Transverse colon (tissue), 4 donors: ENCODE data around the gene CRYAB. TPM values are rescaled to one million over a fixed set of nuclear protein-coding genes. Genes with fewer than 3 reads are reported as not detected.
A peak's percentile ranks its signal among the peaks of the same experiment; 100 is the strongest.

Experiments used
- DNase-seq: peaks from one replicate; pipeline ENCODE4 v3.0.0-alpha.2; 2019
- H3K27ac ChIP-seq, 4 donors: fragments of 200-600 bp; sonication (generic); 2 replicates each; pipeline ENCODE4 v1.5.1; 2016 to 2018; ENCODE audit warnings: inconsistent platforms in 4 of 4
- H3K27me3 ChIP-seq: fragments of 200-600 bp; sonication (generic); 2 replicates; pipeline ENCODE4 v1.5.1; 2017; ENCODE audit warnings: inconsistent platforms
- H3K36me3 ChIP-seq, 4 donors: fragments of 200-600 bp; sonication (generic); 2 replicates each; pipeline ENCODE4 v1.5.1; 2017 to 2019; ENCODE audit warnings: inconsistent platforms in 4 of 4
- H3K4me1 ChIP-seq, 4 donors: fragments of 200-600 bp; sonication (generic); 2 replicates each; pipeline ENCODE4 v1.5.1; 2017 to 2020; ENCODE audit warnings: inconsistent platforms in 4 of 4
- H3K4me3 ChIP-seq, 4 donors: fragments of 200-600 bp; sonication (generic); 1 replicate in 1 of 4; 2 replicates in 3 of 4; pipeline versions ENCODE4 v1.5.1 to v1.6.1; 2017 to 2019; ENCODE audit warnings: inconsistent platforms in 4 of 4
- H3K9me3 ChIP-seq, 2 donors: fragments of 200-600 bp; sonication (generic); 2 replicates each; pipeline ENCODE4 v1.5.1; 2017 to 2019; ENCODE audit warnings: inconsistent platforms in 2 of 2
- CTCF ChIP-seq, 5 experiments: fragments of 200-600 bp in 3 of 5; fragments of 450-650 bp in 2 of 5; sonication (generic) in 3 of 5; IDR thresholded peaks; 1 replicate in 2 of 5; 2 replicates in 3 of 5; pipeline ENCODE4 v1.5.1; 2016 to 2017; ENCODE audit warnings: antibody characterized with exemption in 5 of 5, inconsistent platforms in 3 of 5, mild to moderate bottlenecking in 2 of 5, moderate library complexity in 1 of 5
- EP300 ChIP-seq: sonication (generic); formaldehyde crosslinking; IDR thresholded peaks from one replicate; pipeline ENCODE4 v1.6.1; 2017; ENCODE audit warnings: antibody characterized with exemption, low read depth
- POLR2A ChIP-seq: fragments of 450-650 bp; IDR thresholded peaks from one replicate; pipeline ENCODE4 v1.6.1; 2016; ENCODE audit warnings: antibody characterized with exemption, mild to moderate bottlenecking, moderate library complexity
- POLR2AphosphoS5 ChIP-seq, 3 donors: sonication (generic); formaldehyde crosslinking; IDR thresholded peaks; one replicate each; pipeline ENCODE4 v1.6.1; 2016; ENCODE audit warnings: antibody characterized with exemption in 3 of 3
- WGBS, 2 donors: methylation state at CpG; one replicate each; pipeline ENCODE4 v1.1.5; 2018; ENCODE audit warnings: low coverage in 1 of 2; 5-methylcytosine and 5-hydroxymethylcytosine counted together
- in situ Hi-C, 4 donors: fragments of 200-750 bp; cut with MboI; loops; one replicate each; pipeline versions ENCODE4 v1.15.0 to v1.15.1; 2017; ENCODE audit warnings: low sequenced_read_pairs in 3 of 4, low pct_ligation_motif_present in 1 of 4, low pct_unique_long_range_greater_than_20kb in 1 of 4
- intact Hi-C: fragments of 100-400 bp; cut with DNase I; formaldehyde crosslinking; loops from one replicate; pipeline ENCODE4 v1.15.1; 2023; ENCODE audit warnings: low total_unique reads
- total RNA-seq, 4 donors: library from RNA; depleted of rRNA; stranded (reverse); fragments of >200 nt; gene quantifications; one replicate each; pipeline ENCODE4 v1.1.0, GENCODE V29; 2016

The CRYAB gene
- total RNA-seq, 4 donors from 2014 or later, result 38.0 to 112 (median 68.2) TPM

DNA sequence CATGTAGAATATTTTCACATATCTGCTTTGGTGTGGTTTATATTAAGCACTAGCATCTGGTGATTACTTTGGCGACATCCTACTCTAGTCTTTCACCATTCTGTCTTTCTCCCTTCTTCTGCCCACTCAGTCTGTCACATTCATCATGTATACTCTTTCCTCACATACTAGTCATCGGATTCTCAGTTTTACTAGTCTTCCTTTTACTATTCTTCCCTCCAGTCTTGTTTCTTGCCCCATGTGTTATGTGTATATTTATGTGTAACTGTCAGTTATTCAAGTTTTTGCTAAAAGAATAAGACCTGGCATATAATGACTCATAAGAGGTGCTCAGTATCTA, 21.0 kb upstream of the CRYAB start:
- no peak overlapping the region for H3K4me3 ChIP-seq
- no peaks in the 10 kb centered on the region for H3K36me3 ChIP-seq
- no peaks in the 10 kb centered on the region for H3K27me3 ChIP-seq
- no peak for TF ChIP-seq EP300
- no peak for TF ChIP-seq POLR2A
- no peak for TF ChIP-seq POLR2AphosphoS5 (IDR thresholded peaks at IDR 0.05)
- TF ChIP-seq CTCF (IDR thresholded peaks at IDR 0.05), result no peak
- in situ Hi-C loops, result loop anchor here in 1 of 4 donors (10.0 kb wide), 2 partner anchors 52 to 142 kb away; partner anchors contain the start of genes NKAPD1 and PIH1D2
- H3K27ac ChIP-seq, result no peak overlapping the region
- intact Hi-C loops, result no loop called here
- WGBS, 2 donors, result 69 to 70% methylated on average over 2 of the region's 2 CpGs
- H3K9me3 ChIP-seq, result no peaks in the 10 kb centered on the region
- DNase-seq, result no peak
- peaks cover 5 to 25% (median 19%) of the 10 kb centered on the region in 4 donors for H3K4me1 ChIP-seq

GRCh38 chr11:111930472-111930871, 18.9 kb upstream of the CRYAB start:
- in situ Hi-C loops, result loop anchor here in 1 of 4 donors (10.0 kb wide), 2 partner anchors 54 to 144 kb away; partner anchors contain the start of genes NKAPD1 and PIH1D2
- Histone ChIP-seq H3K27me3 (no peaks in the 10 kb centered on the region), H3K9me3 (no peaks in the 10 kb centered on the region), H3K4me1 (peaks cover 10 to 24% (median 15%) of the 10 kb centered on the region in 4 donors), H3K27ac (no peak overlapping the region), H3K4me3 (no peak overlapping the region), H3K36me3 (no peaks in the 10 kb centered on the region)
- 54 to 55% methylated on average over 4 of the region's 4 CpGs for WGBS, 2 donors
- TF ChIP-seq EP300, result no peak
- no peak for TF ChIP-seq POLR2AphosphoS5 (IDR thresholded peaks at IDR 0.05)
- no peak for TF ChIP-seq POLR2A
- TF ChIP-seq CTCF (IDR thresholded peaks at IDR 0.05), result no peak
- intact Hi-C loops, result no loop called here
- DNase-seq, result no peak

DNA sequence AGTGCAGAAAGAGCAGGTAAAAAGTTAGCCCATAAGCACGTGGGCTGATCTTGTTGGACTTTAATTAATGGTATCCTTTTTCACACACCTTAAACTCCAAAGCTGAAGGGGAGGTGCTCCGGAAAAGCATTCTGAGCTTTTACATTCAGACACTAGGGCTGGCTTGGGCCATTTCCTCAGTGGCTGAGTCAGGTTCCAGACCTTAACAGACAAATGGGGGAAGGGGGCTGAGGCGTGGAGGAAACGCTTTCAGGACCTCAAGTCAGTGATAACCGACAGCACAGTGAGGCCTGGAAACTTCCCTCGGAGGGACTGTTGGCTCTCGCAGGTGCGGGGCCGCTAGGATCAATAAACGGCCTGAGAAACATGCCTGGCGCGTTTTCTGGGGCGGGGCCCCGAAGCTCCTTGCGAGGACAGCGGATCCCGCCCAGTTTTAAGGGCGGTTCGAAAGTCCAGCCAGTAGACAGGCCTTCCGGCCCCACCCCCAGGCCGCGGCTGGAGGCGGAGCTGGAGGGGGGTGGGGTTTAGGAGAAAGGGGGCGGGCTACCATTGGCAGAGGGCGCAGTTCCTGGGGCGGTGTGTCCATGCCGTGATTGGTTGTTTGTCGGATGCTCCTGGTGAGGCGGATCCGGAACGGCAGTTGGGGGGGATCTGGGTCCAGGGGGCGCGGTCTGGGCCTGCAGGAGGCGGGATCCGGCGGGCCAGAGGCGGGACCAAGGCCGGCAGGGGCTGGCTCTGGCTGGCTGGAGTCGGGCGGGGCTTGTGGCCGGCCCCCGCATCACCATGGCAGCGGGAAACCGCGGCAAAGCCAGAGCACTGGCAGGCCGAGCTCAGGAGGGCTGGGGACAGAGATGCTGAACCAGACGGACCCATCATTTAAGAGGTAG, 15.2 kb upstream of the CRYAB start:
- peak overlapping the region; percentile 87 to 93 (median 90) for H3K27ac ChIP-seq
- peaks cover 12 to 41% (median 28%) of the 10 kb centered on the region in 4 donors for H3K4me1 ChIP-seq
- 1% methylated on average over 41 of the region's 47 CpGs; no CpG with 5 or more reads in 1 of the 2 donors for WGBS, 2 donors
- intact Hi-C loops, result no loop called here
- H3K9me3 ChIP-seq, result no peaks in the 10 kb centered on the region
- H3K4me3 ChIP-seq, result peak overlapping the region; percentile 13 to 47 (median 24)
- DNase-seq, result peak; percentile 97
- no peaks in the 10 kb centered on the region for H3K36me3 ChIP-seq
- in situ Hi-C loops, result loop anchor here in 2 of 4 donors (10.0 kb wide), 2 partner anchors 52 to 58 kb away; partner anchors contain the start of genes ALG9 (in 1 of the 2), CFAP68 (in 1 of the 2) and FDXACB1 (in 1 of the 2)
- no peaks in the 10 kb centered on the region for H3K27me3 ChIP-seq
- TF ChIP-seq POLR2A (peak; percentile 56), CTCF (IDR thresholded peaks at IDR 0.05) (peak in 3 of 5 experiments; percentile 8 to 41 (median 37)), POLR2AphosphoS5 (IDR thresholded peaks at IDR 0.05) (peak; percentile 63 to 64 (median 64)), EP300 (no peak)

DNA sequence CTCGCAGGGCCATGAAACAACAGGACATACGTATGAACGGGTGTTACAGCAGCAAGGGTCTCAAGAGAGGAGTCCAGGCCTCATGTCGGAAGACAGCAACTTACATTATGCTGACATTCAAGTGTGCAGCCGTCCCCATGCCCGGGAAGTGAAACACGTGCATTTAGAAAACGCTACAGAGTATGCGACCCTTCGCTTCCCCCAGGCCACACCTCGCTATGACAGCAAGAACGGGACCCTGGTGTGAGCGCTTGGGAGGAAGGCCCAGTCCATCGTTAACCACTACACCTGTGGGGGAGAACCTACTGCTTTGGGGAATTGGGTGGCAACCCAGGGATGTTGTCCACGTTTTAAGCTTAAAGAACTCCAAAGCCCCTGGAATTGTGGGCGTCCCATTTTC, 14.4 kb upstream of the CRYAB start:
- intact Hi-C loops, result no loop called here
- H3K36me3 ChIP-seq, result no peaks in the 10 kb centered on the region
- H3K4me3 ChIP-seq, result no peak overlapping the region
- peaks cover 12 to 42% (median 28%) of the 10 kb centered on the region in 4 donors for H3K4me1 ChIP-seq
- TF ChIP-seq POLR2A, result no peak
- no peak for TF ChIP-seq EP300
- TF ChIP-seq CTCF (IDR thresholded peaks at IDR 0.05), result no peak
- TF ChIP-seq POLR2AphosphoS5 (IDR thresholded peaks at IDR 0.05), result no peak
- H3K27me3 ChIP-seq, result no peaks in the 10 kb centered on the region
- H3K27ac ChIP-seq, result peak overlapping the region; percentile 87 to 93 (median 90)
- WGBS, 2 donors, result 96 to 100% methylated on average over 2 to 16 of the region's 16 CpGs
- no peaks in the 10 kb centered on the region for H3K9me3 ChIP-seq
- in situ Hi-C loops, result loop anchor here in 2 of 4 donors (10.0 kb wide), 2 partner anchors 51 to 59 kb away; partner anchors contain the start of genes ALG9 (in 1 of the 2), CFAP68 (in 1 of the 2) and FDXACB1 (in 1 of the 2)
- no peak for DNase-seq
